ENCODE results near the gene GPN1.
"Not testable (repeated sequence)": the region's sequence is repeated elsewhere in the genome, so short reads cannot be mapped to it uniquely, and the experiment has no call there.

The GPN1 gene

DNA sequence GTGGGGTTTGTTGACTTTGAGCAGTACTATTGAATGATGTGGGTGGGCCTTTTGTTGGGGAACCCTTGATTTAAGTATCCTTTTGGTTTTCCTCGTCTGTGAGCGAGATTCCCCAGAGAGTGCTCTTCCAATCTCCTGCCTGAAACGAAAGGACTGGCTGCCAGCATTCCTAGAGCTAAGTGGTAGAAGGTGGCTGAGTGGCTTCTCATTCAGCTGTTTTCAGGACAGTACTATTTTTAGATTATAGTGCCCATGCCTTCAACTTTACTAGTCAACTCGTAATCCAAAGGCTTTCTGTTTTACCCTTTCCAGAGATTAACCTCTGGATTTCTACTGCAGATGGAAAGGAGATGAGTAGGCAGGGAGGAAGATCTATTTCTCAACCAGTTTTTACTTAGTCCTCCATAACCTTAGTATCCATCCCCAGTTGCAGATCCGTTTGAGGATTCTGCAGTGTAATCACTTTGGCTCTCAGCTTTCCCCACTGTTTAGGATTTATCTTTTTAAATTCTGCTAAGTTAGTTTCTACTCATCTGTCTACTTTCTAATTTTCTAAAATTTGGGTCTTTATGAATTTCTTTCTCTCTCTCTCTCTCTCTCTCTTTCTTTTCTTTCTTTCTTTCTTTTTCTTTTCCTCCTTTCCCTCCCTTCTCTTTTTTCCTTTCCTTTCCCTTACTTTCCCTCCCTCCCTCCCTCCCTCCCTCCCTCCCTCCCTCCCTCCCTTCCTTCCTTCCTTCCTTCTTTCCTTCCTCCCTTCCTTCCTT, 44.1 kb downstream of the GPN1 start:
- no peak for DNase-seq

DNA sequence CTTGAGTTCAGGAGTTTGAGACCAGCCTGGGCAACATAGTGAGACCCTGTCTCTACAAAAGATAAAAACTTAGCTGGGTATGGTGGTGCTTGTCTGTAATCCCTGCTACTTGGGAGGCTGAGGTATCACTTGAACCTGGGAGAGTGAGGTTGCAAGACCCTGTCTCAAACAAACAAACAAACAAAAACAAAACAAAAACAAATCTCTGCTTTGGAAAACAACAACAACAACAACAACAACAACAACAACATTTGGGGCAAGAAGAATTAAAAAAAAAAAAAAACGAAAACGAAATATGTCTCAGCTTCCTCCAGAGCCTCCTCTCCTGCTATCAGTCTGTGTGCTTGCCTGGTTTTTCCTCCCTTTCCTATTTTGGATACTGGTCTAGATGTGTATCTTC, 51.7 kb downstream of the GPN1 start:
- DNase-seq = no peak

DNA sequence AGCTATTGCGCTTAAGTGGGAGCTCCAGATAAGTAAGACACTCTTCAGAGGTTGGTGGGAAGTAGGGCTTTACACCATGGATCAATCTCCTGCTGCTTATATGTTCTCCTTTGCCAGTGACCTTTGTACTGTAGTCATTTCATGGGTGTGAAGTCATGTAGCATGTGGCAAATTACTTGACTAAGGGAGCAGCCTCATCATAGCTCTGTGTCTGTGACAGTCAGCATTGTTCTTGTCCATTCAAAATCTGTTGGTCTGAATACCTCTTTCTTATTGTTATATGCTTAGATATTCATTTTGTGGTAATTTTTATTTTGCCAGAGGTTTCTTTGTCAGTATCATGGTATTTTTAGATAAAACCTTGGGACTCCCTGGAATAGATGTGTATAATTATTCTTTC, 53.0 kb downstream of the GPN1 start:
- DNase-seq = no peak

DNA sequence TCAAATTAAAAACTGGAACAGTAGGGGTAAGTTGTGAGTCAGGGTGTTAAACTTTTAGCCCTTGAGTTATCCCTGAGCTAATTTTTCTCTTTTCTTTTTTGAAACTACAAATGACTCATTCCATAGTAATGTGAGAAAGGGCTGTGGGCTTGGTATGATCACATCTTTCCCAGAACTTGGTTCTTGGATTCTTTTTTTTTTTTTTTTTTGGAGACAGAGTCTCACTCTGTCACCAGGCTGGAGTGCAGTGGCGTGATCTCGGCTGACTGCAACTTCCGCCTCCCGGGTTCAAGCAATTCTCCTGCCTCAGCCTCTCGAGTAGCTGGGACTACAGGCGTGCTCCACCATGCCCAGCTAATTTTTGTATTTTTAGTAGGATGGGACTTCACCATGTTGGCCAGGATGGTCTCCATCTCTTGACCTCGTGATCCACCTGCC, 53.5 kb downstream of the GPN1 start:
- DNase-seq = not testable (repeated sequence)

DNA sequence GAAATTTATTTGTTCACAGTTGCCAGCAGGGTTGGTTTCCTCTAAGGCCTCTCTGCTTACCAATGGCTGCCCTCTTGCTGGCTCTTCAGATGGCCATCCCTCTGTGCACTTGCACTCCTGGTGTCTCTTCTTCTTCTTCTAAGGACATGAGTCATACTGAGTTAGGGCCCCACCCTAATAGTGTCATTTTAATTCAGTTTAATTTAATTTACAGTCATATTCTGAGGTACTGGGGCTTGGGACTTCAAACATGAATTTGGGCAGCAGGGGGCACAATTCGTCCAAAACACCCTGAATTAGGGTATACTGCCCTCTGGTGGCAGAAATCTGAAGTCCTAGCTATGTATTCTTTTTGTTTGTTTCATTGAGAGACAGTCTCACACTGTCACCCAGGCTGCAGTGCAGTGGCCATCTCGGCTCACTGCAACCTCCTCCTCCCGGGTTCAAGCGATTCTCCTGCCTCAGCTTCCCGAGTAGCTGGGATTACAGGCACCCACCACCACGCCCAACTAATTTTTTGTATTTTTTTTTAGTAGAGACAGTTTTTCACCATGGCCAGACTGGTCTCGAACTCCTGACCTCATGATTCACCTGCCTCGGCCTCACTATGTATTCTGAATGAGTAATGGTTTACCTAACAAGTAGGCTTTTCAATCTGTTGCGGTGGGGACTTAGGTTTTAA, 54.7 kb downstream of the GPN1 start:
- peak; percentile 85 for DNase-seq

DNA sequence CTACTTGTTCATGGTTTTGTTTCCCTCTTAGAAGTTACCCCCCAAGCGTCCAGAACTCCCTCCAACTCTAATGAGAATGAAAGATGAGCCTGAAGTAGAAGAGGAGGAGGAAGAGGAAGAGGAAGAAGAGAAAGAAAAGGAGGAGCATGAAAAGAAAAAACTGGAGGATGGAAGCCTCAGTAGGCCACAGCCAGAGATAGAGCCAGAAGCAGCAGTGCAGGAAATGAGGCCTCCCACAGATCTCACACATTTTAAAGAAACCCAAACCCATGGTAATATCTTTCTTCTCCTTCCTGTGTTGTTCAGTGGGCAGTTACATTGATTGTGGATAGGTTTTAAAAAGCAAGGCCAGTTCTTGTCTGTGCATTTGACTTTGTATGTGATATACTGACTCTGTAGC, 56.2 kb downstream of the GPN1 start:
- DNase-seq = not testable (repeated sequence)

DNA sequence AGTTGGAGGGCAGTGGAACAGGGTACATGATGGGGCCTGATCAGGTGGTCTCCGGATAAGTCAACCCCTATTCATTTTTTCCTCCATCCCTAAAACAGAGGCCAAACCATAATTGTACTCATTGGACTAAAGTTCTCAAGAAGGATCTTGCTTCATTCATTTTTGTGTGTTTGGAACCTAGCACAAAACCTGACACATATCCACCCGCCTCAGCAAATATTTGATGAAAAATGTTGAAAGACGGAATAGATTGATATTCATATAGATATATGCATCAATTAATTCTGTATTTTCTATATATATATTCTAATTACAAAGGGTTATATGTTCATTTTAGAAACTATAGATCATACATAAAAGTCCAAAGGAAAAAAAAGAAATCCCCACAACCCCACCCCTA, 56.7 kb downstream of the GPN1 start:
- DNase-seq = no peak

DNA sequence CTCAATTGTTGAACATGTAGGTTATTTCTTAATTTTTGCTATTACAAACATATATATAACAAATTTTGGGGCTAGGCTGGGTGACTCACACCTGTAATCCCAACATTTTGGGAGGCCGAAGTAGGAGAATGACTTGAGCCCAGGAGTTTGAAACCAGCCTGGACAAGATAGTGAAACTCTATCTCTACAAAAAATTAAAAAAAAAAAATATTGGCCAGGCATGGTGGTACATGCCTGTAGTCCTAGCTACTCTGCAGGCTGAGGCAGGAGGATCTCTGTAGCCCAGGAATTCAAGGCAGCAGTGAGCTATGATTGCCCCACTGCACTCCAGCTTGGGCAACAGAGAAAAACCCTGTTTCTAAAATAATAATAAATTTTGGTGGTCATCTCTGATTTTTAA, 58.4 kb downstream of the GPN1 start:
- DNase-seq = no peak

DNA sequence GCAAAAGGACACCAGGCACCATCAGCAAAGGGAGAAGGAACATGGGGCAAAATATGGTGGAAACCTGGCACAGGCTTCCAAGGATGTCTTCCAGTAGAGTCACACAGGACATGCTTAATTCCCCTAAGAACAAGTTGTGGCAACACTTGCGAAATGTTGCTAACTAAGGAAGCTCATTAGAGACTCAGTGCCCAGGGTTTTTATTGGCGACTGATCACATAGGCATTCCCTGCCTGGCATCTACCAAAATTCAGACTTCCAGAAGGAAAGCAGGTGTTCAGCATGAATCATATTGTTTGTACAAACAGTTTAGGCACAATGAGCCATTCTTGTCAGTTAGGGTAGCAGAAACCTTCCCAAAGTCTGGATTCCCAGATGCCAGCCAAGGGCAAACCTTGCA, 60.6 kb downstream of the GPN1 start:
- DNase-seq = no peak

DNA sequence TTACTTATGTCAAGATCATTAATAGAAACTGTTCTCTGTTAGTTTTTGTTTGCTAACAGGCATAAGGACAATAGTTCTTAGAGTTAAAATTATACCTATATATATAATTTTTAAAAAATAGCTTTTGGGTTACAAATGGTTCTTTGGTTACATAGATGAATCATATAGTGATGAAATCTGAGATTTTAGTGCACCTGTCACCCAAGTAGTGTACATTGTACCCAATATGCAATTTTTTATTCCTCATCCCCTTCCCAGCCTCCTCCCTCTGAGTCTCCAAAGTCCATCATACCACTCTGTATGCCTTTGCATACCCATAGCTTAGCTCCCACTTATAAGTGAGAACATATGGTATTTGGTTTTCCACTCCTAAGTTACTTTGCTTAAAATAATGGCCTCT, 61.2 kb downstream of the GPN1 start:
- no peak for DNase-seq

DNA sequence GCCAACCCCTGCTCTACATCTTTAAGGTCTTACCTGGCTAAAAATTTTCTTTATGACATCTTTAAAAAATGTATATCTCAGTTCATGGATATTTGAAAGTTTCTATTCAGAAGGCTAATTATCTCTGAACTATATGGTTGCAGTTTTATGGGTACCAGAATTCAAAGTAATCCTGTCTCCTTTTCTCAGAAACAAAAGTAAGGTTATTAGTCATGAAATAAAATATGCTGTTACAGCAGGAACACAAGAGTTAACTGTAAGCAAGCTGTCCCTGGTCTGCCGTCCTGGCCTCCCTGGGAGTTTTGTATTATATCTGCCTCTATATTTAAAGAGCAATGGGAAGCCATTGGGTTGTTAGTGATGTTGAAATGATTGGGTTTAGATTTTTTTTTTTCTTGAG, 68.8 kb downstream of the GPN1 start:
- DNase-seq = no peak
